ENCODE data around the gene DCLRE1C.
"Not testable (repeated sequence)": the region's sequence is repeated elsewhere in the genome, so short reads cannot be mapped to it uniquely, and the experiment has no call there.

The DCLRE1C gene

GRCh38 chr10:14949291-14949690 lies 4.6 kb downstream of the DCLRE1C start:
- H3K27ac ChIP-seq (replicated peaks): no peak overlapping the region
- H3K27me3 ChIP-seq (ENCODE audit: insufficient read depth, poor library complexity, severe bottlenecking): no peaks in the 10 kb centered on the region
- TF ChIP-seq POLR2AphosphoS5 (IDR thresholded peaks at IDR 0.05; ENCODE audit: low read depth) (no peak), CTCF (IDR thresholded peaks at IDR 0.05; ENCODE audit: insufficient read depth, low read length) (no peak)

GRCh38 chr10:14947268-14947667 lies 6.6 kb downstream of the DCLRE1C start:
- Histone ChIP-seq H3K27ac (replicated peaks) (no peak overlapping the region), H3K4me3 (replicated peaks; ENCODE audit: insufficient read depth, low read length) (no peak overlapping the region), H3K27me3 (ENCODE audit: insufficient read depth, poor library complexity, severe bottlenecking) (no peaks in the 10 kb centered on the region)
- no peak for DNase-seq (ENCODE audit: low read depth in 1 of 2, low spot score in 1 of 2)
- TF ChIP-seq CTCF (IDR thresholded peaks at IDR 0.05; ENCODE audit: insufficient read depth, low read length) (no peak), POLR2AphosphoS5 (IDR thresholded peaks at IDR 0.05; ENCODE audit: low read depth) (no peak), GABPA (IDR thresholded peaks at IDR 0.05; ENCODE audit: low read depth) (no peak)

More at GRCh38 chr10:14949291-14949690, 4.6 kb downstream of the DCLRE1C start:
- H3K4me3 ChIP-seq (replicated peaks; ENCODE audit: insufficient read depth, low read length): no peak overlapping the region
- DNase-seq (ENCODE audit: low read depth in 1 of 2, low spot score in 1 of 2): no peak

DNA sequence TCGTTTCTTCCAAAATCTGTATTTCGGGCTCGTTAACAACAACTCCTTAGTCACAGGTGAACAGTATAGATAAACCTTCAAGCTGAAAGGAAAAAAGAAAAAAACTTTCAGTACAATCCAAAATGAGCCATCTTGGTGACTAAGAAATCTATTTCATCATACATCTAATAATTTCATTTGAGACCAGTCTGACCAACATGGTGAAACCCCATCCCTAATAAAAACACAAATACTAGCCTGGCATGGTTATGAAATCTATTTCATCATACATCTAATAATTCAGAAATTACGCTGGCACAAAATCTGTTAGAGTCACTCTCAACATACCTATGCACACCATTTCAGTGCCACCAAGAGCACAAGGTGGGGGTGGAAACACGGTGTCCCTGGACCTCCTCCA lies 8.8 kb downstream of the DCLRE1C start:
- Histone ChIP-seq H3K27ac (replicated peaks) (no peak overlapping the region), H3K4me3 (replicated peaks; ENCODE audit: insufficient read depth, low read length) (no peak overlapping the region), H3K27me3 (ENCODE audit: insufficient read depth, poor library complexity, severe bottlenecking) (no peaks in the 10 kb centered on the region)
- TF ChIP-seq POLR2AphosphoS5 (IDR thresholded peaks at IDR 0.05; ENCODE audit: low read depth) (no peak), REST (IDR thresholded peaks at IDR 0.05; ENCODE audit: insufficient replicate concordance, low read depth) (no peak), SPI1 (IDR thresholded peaks at IDR 0.05; ENCODE audit: borderline replicate concordance, low read depth) (no peak), CTCF (IDR thresholded peaks at IDR 0.05; ENCODE audit: insufficient read depth, low read length) (no peak), GABPA (IDR thresholded peaks at IDR 0.05; ENCODE audit: low read depth) (no peak)
- DNase-seq (ENCODE audit: low read depth in 1 of 2, low spot score in 1 of 2): no peak

- not testable (repeated sequence) for DNase-seq (ENCODE audit: low read depth in 1 of 2, low spot score in 1 of 2); H3K4me3 ChIP-seq (replicated peaks; ENCODE audit: insufficient read depth, low read length); H3K27me3 ChIP-seq (ENCODE audit: insufficient read depth, poor library complexity, severe bottlenecking); H3K27ac ChIP-seq (replicated peaks)
Observed at GRCh38 chr10:14942950-14943338, 11.0 kb downstream of the DCLRE1C start.

DNA sequence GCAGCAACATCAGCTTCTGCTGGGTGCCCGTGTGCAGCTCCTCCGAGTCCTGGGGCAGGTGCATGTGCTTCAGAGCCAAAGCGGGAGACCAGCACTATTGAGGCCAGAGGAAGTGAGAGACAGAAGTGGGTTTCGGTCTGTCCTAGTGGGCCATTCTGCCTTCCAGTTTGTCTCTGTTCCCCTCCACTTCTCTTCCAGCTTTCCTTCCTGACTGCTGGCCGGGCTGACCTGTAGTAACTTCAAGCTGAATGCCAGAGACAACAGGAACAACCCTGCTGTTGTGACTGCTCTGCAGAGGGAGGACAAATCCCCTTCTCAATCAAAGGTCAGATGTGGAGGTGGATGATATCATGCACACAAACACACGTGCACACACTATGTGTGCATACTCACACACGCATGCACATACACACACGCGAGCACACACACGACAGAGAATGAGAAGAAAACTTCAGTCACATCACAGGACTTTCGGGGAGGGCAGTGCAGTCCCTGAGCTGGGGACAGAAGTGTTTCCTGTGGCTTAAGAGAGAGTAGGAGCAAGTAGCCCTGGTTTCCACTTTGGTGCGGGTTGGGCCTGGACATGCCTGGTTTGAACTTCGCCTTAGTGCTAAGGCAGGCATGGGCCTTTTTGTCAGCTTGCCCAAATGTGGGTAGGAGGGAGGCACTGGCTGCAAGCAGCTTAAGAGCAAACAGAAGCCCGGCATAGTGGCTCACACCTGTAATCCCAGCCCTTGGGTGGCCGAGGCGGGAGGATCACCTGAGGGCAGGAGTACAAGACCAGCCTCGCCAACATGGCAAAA lies 11.5 kb downstream of the DCLRE1C start:
- not testable (repeated sequence) for DNase-seq (ENCODE audit: low read depth in 1 of 2, low spot score in 1 of 2); H3K27ac ChIP-seq (replicated peaks); H3K4me3 ChIP-seq (replicated peaks; ENCODE audit: insufficient read depth, low read length)

DNA sequence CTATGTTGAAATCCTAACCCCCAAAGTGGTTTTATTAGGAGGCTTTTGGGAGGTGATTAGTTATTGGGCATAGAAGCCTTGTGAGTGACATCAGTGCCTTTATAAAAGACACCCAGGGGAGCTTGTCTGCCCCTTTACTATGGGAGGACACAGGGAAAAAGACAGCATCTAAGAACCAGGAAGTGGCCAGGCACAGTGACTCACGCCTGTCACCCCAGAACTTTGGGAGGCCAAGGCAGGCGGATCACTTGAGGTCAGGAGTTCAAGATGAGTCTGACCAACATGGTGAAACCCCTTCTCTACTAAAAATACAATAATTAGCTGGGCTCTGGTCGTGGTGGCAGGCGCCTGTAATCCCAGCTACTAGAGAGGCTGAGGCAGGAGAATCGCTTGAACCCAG lies 14.9 kb downstream of the DCLRE1C start:
- H3K27ac ChIP-seq (replicated peaks); H3K27me3 ChIP-seq (ENCODE audit: insufficient read depth, poor library complexity, severe bottlenecking); DNase-seq (ENCODE audit: low read depth in 1 of 2, low spot score in 1 of 2): not testable (repeated sequence)

More for the DNA sequence above, 11.5 kb downstream of the DCLRE1C start:
- not testable (repeated sequence) for H3K27me3 ChIP-seq (ENCODE audit: insufficient read depth, poor library complexity, severe bottlenecking)

More for the DNA sequence above, 14.9 kb downstream of the DCLRE1C start:
- H3K4me3 ChIP-seq (replicated peaks; ENCODE audit: insufficient read depth, low read length): not testable (repeated sequence)

All from HL-60 (cell line).